Measurements from ENCODE around the gene KIF18A. TPM values are rescaled to one million over a fixed set of nuclear protein-coding genes. Genes with fewer than 3 reads are reported as not detected.

Gene KIF18A
- polyA plus RNA-seq, 1 experiment, result 8.9 TPM

DNA sequence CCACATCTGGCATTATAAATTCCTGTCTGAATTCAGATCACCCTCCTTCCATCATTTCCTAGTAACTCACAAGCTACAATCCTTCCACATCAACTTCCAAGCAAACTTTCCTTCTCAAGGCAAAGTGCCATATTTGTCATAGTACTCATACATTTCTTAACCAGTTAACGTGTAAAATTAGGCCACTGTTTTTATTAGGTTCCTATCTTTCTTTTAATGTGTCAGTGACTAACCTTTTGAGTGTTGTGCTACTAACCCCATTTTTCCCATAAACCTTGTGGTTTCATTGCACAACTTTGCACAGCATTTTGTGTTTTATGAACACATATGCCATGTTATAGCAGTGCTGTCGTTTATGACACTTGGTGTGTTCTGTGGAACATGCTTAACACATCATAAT, 90.1 kb downstream of the KIF18A start:
- no peaks in the 10 kb centered on the region for H3K27me3 ChIP-seq (ENCODE audit: control insufficient read depth, insufficient read depth, low read length)

DNA sequence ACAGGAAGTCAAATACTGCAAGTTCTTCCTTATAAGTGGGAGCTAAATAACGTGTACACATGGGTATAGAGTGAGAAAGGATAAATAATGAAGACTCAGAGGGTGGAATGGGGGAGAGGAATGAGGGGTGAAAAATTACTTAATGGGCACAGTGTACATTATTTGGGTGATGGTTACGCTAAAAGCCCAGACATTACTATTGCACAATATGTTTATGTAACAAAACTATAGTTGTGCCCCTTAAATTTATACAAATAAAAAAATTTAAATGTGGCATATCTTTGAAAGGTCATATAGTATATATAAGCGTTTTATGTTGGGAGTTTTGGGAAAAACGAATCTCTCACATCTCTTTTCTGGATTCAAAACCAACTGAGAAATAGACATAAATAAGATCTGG, 96.1 kb downstream of the KIF18A start:
- no peaks in the 10 kb centered on the region for H3K9me3 ChIP-seq (ENCODE audit: control insufficient read depth, insufficient read depth, low read length)
- ChIA-PET POLR2A (no interaction called here), CTCF (no interaction called here)
- TF ChIP-seq, protein P1, sequence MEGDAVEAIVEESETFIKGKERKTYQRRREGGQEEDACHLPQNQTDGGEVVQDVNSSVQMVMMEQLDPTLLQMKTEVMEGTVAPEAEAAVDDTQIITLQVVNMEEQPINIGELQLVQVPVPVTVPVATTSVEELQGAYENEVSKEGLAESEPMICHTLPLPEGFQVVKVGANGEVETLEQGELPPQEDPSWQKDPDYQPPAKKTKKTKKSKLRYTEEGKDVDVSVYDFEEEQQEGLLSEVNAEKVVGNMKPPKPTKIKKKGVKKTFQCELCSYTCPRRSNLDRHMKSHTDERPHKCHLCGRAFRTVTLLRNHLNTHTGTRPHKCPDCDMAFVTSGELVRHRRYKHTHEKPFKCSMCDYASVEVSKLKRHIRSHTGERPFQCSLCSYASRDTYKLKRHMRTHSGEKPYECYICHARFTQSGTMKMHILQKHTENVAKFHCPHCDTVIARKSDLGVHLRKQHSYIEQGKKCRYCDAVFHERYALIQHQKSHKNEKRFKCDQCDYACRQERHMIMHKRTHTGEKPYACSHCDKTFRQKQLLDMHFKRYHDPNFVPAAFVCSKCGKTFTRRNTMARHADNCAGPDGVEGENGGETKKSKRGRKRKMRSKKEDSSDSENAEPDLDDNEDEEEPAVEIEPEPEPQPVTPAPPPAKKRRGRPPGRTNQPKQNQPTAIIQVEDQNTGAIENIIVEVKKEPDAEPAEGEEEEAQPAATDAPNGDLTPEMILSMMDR (IDR thresholded peaks at IDR 0.05; ENCODE audit: low read depth, low read length), result no peak
- no peak overlapping the region for H3K4me3 ChIP-seq (ENCODE audit: low read depth, low read length)
- DNase-seq (ENCODE audit: low read depth, low spot score), result no peak
- H3K27me3 ChIP-seq (ENCODE audit: control insufficient read depth, insufficient read depth, low read length), result no peaks in the 10 kb centered on the region
- H3K27ac ChIP-seq (ENCODE audit: low read depth, low read length), result no peak overlapping the region

More for the DNA sequence above, 90.1 kb downstream of the KIF18A start:
- Histone ChIP-seq H3K27ac (ENCODE audit: low read depth, low read length) (no peak overlapping the region), H3K4me3 (ENCODE audit: low read depth, low read length) (no peak overlapping the region), H3K9me3 (ENCODE audit: control insufficient read depth, insufficient read depth, low read length) (no peaks in the 10 kb centered on the region)
- DNase-seq (ENCODE audit: low read depth, low spot score), result no peak
- ChIA-PET POLR2A (no interaction called here), CTCF (no interaction called here)
- TF ChIP-seq, protein P1 (IDR thresholded peaks at IDR 0.05; ENCODE audit: low read depth, low read length), result no peak

GRCh38 chr11:28009996-28010395, 98.0 kb downstream of the KIF18A start:
- TF ChIP-seq, protein P1 (IDR thresholded peaks at IDR 0.05; ENCODE audit: low read depth, low read length), result no peak
- DNase-seq (ENCODE audit: low read depth, low spot score), result no peak
- Histone ChIP-seq H3K4me3 (ENCODE audit: low read depth, low read length) (no peak overlapping the region), H3K27me3 (ENCODE audit: control insufficient read depth, insufficient read depth, low read length) (no peaks in the 10 kb centered on the region), H3K27ac (ENCODE audit: low read depth, low read length) (no peak overlapping the region), H3K9me3 (ENCODE audit: control insufficient read depth, insufficient read depth, low read length) (no peaks in the 10 kb centered on the region)
- CTCF ChIA-PET, result no interaction called here
- POLR2A ChIA-PET, result no interaction called here

DNA sequence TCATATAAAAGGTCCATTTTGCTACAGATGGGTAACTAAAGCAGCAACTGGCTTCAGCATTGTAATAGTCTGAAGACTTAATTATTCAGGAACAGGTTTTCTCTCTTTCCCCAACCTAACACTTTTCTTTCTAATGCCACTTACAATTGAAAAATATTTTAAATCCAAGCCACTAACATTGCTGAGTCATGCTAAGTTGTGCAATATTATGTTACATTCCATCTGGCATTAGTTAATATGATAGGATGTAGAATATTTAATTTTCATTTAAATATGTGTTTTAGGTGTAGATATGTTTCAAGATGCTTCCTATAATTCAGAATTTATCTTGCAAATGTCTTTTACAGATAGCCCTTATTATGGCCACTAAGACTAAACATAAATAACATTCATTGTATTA, 98.6 kb downstream of the KIF18A start:
- CTCF ChIA-PET, result no interaction called here
- DNase-seq (ENCODE audit: low read depth, low spot score), result no peak
- no peak overlapping the region for H3K27ac ChIP-seq (ENCODE audit: low read depth, low read length)

DNA sequence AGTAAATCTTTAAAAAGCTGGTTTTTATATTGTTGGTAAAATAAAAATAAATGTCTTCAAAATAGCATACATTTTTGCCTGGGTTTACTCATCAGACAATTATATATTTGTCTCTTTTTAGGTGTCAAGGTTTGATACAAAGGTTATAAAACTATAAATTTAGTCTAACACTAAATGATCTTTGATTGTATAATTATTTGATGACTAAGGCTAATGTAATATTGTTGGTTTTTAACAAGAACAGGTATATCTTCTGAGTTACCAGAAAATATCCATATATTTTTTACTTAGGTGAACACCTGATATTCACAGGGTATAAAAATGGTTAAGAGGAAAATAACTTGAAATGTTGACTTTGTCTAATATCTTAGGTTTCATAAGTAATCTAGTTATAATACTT, 104.3 kb downstream of the KIF18A start:
- POLR2A ChIA-PET, result no interaction called here
- no peak for DNase-seq (ENCODE audit: low read depth, low spot score)
- Histone ChIP-seq H3K9me3 (ENCODE audit: control insufficient read depth, insufficient read depth, low read length) (peaks cover 13% of the 10 kb centered on the region), H3K27me3 (ENCODE audit: control insufficient read depth, insufficient read depth, low read length) (no peaks in the 10 kb centered on the region), H3K27ac (ENCODE audit: low read depth, low read length) (no peak overlapping the region), H3K4me3 (ENCODE audit: low read depth, low read length) (no peak overlapping the region)
- CTCF ChIA-PET, result no interaction called here
- TF ChIP-seq, protein P1 (IDR thresholded peaks at IDR 0.05; ENCODE audit: low read depth, low read length), result no peak

More for the DNA sequence above, 98.6 kb downstream of the KIF18A start:
- TF ChIP-seq, protein P1 (IDR thresholded peaks at IDR 0.05; ENCODE audit: low read depth, low read length), result no peak
- POLR2A ChIA-PET, result no interaction called here
- no peaks in the 10 kb centered on the region for H3K27me3 ChIP-seq (ENCODE audit: control insufficient read depth, insufficient read depth, low read length)
- H3K9me3 ChIP-seq (ENCODE audit: control insufficient read depth, insufficient read depth, low read length), result no peaks in the 10 kb centered on the region
- no peak overlapping the region for H3K4me3 ChIP-seq (ENCODE audit: low read depth, low read length)
